HepG2 (cell line): ENCODE results near the gene P3H3. TPM values are rescaled to one million over a fixed set of nuclear protein-coding genes. Genes with fewer than 3 reads are reported as not detected.

ENCODE experiments used
- CENPT ChIP-seq: sonication (generic); formaldehyde crosslinking; IDR thresholded peaks from 2 replicates; pipeline ENCODE4 v1.8.0; 2022; ENCODE audit warnings: low read depth, mild to moderate bottlenecking, moderate library complexity, missing genetic modification reagents
- CHD2 ChIP-seq: IDR thresholded peaks from 2 replicates; pipeline ENCODE4 v1.6.1; 2011; ENCODE audit warnings: low read depth, low read length, improper control_type of control experiment
- EEA1 ChIP-seq: sonication (generic); formaldehyde crosslinking; IDR thresholded peaks from 2 replicates; pipeline ENCODE4 v1.5.1; 2020; ENCODE audit warnings: mild to moderate bottlenecking, missing genetic modification reagents, borderline replicate concordance
- LCORL ChIP-seq, 2 experiments: fragments of 450-650 bp in 1 of 2; sonication (generic) in 1 of 2; formaldehyde crosslinking in 1 of 2; IDR thresholded peaks; 2 replicates each; pipeline versions ENCODE4 v1.5.0 to v1.6.1; 2017 to 2020; ENCODE audit warnings: antibody characterized with exemption in 1 of 2, missing genetic modification reagents in 1 of 2
- MXI1 ChIP-seq: IDR thresholded peaks from 3 replicates; pipeline ENCODE4 v1.6.1; 2012; ENCODE audit warnings: low read depth, low read length, inconsistent platforms, borderline replicate concordance
- MYNN ChIP-seq: sonication (generic); formaldehyde crosslinking; IDR thresholded peaks from 2 replicates; pipeline ENCODE4 v1.4.0; 2020; ENCODE audit warnings: mild to moderate bottlenecking, low read depth, missing genetic modification reagents
- NFE2L2 ChIP-seq: fragments of 150-350 bp; IDR thresholded peaks from 2 replicates; pipeline ENCODE4 v1.6.1; 2014; ENCODE audit warnings: low read length
- PAWR ChIP-seq: sonication (generic); formaldehyde crosslinking; IDR thresholded peaks from 2 replicates; pipeline ENCODE4 v1.4.0; 2020; ENCODE audit warnings: missing genetic modification reagents, mild to moderate bottlenecking, borderline replicate concordance
- PRMT3 ChIP-seq: sonication (generic); formaldehyde crosslinking; IDR thresholded peaks from 2 replicates; pipeline ENCODE4 v1.8.1; 2022; ENCODE audit warnings: low read depth, mild to moderate bottlenecking, moderate library complexity, missing genetic modification reagents, borderline replicate concordance
- SOX6 ChIP-seq, 2 experiments: fragments of 450-650 bp in 1 of 2; sonication (generic) in 1 of 2; formaldehyde crosslinking in 1 of 2; IDR thresholded peaks; 2 replicates each; pipeline versions ENCODE4 v1.4.0 to v1.6.1; 2017 to 2020; ENCODE audit warnings: antibody characterized with exemption in 1 of 2, mild to moderate bottlenecking in 1 of 2, missing genetic modification reagents in 1 of 2
- ZNF543 ChIP-seq: sonication (generic); formaldehyde crosslinking; IDR thresholded peaks from 2 replicates; pipeline ENCODE4 v1.4.0; 2020; ENCODE audit warnings: mild to moderate bottlenecking, missing genetic modification reagents
- ZSCAN21 ChIP-seq: sonication (generic); formaldehyde crosslinking; IDR thresholded peaks from 2 replicates; pipeline ENCODE4 v1.8.0; 2022; ENCODE audit warnings: mild to moderate bottlenecking, missing genetic modification reagents, moderate library complexity, borderline replicate concordance
- polyA plus RNA-seq, 8 experiments: library from polyadenylated mRNA; depleted of rRNA in 3 of 8; stranded (reverse) in 7 of 8; unstranded in 1 of 8; fragments of >200 nt; fragmentation: Illumina TruSeq in 4 of 8; extraction: Trizol in 4 of 8; gene quantifications; 2 replicates each; pipeline versions ENCODE4 v1.2.1 to v1.2.3, GENCODE V29; 2011 to 2016; ENCODE audit warnings: low read depth in 4 of 8, missing spikeins in 1 of 8, mixed read lengths in 1 of 8; ENCODE audit not compliant: insufficient read depth in 1 of 8
- total RNA-seq, 5 experiments: library from RNA; depleted of rRNA; stranded (reverse); fragments of >200 nt; fragmentation: Illumina TruSeq; extraction: Trizol; gene quantifications; 2 replicates each; pipeline ENCODE4 v1.2.3, GENCODE V29; 2016; ENCODE audit warnings: low read depth in 1 of 5
- TF ChIP-seq, protein P1 (sequence below): sonication (generic); formaldehyde crosslinking; IDR thresholded peaks from 2 replicates; pipeline ENCODE4 v1.5.0; 2020; ENCODE audit warnings: mild to moderate bottlenecking, missing genetic modification reagents
- TF ChIP-seq, protein P2 (sequence below): fragments of 450-650 bp; IDR thresholded peaks from 2 replicates; pipeline ENCODE4 v1.6.1; 2017; ENCODE audit warnings: mild to moderate bottlenecking

Gene P3H3
- total and polyA plus RNA-seq, 2 of the 13 experiments (the other 11 are each of a cell fraction or from before 2014, with no cell fraction given), result 20.1 to 20.5 TPM

DNA sequence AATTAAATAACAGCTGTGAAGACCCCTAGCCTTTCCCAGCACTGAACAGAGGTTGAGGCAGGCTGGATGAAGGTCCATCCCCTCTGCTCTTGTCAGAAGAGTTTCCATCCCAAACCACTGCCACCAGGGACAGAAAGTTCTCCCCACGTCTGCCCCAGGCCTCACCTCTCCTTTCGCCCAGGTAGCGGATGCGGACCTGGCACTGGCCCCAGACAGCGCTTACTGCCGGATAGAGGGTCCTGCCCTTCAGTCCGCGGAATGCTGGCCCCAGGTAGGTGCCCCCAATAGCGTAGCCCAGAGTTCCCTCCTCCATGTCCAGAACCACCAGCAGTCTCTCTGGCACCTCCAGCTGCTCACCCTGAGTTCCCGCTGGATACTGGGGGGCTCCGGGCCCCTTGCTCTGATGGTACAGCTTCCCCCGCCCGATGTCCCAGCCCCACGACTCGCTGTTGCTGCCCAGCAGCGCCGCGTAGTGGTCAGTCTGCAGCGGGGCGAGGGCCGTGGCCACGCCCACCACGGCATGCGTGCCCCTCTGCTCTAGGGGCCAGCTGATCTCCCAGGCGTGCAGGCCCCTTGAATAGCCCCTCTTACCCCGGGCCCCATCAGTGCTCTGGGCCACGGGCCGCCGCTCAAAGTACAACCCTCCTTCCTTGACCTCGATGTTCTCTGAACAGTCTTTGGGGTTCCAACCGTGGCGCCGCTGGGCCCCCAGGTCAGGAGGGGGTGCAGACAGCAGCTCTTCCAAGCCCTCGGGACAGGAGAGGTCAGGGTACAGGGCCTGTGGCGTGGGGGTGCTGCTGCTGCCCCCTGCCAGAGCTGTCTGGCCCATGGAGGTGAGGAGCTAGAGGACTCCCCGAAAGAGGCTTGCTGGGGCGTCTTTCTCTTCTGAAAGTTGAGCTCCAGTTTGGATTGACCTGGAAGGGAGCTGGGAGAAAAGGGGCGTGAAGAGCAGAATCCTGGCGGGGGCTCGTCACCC lies 44.2 kb downstream of the P3H3 start (continued):
- no peak for TF ChIP-seq PRMT3 (CRISPR knock-in tag)
- TF ChIP-seq, protein P1, sequence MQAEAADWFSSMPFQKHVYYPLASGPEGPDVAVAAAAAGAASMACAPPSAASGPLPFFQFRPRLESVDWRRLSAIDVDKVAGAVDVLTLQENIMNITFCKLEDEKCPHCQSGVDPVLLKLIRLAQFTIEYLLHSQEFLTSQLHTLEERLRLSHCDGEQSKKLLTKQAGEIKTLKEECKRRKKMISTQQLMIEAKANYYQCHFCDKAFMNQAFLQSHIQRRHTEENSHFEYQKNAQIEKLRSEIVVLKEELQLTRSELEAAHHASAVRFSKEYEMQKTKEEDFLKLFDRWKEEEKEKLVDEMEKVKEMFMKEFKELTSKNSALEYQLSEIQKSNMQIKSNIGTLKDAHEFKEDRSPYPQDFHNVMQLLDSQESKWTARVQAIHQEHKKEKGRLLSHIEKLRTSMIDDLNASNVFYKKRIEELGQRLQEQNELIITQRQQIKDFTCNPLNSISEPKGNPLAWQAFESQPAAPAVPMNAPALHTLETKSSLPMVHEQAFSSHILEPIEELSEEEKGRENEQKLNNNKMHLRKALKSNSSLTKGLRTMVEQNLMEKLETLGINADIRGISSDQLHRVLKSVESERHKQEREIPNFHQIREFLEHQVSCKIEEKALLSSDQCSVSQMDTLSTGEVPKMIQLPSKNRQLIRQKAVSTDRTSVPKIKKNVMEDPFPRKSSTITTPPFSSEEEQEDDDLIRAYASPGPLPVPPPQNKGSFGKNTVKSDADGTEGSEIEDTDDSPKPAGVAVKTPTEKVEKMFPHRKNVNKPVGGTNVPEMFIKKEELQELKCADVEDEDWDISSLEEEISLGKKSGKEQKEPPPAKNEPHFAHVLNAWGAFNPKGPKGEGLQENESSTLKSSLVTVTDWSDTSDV, result no peak
- no peak for TF ChIP-seq LCORL (IDR thresholded peaks at IDR 0.05)
- peak; percentile 57 for TF ChIP-seq LCORL (CRISPR knock-in tag; IDR thresholded peaks at IDR 0.05)
- TF ChIP-seq PAWR, result 0 out of 2 replicates have a peak, but pooled peaks have one; percentile 29
- TF ChIP-seq CHD2, result 0 out of 2 replicates have a peak, but pooled peaks have one; percentile 15
- TF ChIP-seq CENPT (CRISPR knock-in tag), result no peak
- no peak for TF ChIP-seq SOX6 (IDR thresholded peaks at IDR 0.05)
- no peak; the same call in 1 of the 2 replicates for TF ChIP-seq SOX6 (CRISPR knock-in tag; IDR thresholded peaks at IDR 0.05)
- TF ChIP-seq ZSCAN21 (CRISPR knock-in tag), result peak; percentile 41
- TF ChIP-seq MXI1, result peak; percentile 94; the same call in 2 of the 3 replicates
- TF ChIP-seq, protein P2, sequence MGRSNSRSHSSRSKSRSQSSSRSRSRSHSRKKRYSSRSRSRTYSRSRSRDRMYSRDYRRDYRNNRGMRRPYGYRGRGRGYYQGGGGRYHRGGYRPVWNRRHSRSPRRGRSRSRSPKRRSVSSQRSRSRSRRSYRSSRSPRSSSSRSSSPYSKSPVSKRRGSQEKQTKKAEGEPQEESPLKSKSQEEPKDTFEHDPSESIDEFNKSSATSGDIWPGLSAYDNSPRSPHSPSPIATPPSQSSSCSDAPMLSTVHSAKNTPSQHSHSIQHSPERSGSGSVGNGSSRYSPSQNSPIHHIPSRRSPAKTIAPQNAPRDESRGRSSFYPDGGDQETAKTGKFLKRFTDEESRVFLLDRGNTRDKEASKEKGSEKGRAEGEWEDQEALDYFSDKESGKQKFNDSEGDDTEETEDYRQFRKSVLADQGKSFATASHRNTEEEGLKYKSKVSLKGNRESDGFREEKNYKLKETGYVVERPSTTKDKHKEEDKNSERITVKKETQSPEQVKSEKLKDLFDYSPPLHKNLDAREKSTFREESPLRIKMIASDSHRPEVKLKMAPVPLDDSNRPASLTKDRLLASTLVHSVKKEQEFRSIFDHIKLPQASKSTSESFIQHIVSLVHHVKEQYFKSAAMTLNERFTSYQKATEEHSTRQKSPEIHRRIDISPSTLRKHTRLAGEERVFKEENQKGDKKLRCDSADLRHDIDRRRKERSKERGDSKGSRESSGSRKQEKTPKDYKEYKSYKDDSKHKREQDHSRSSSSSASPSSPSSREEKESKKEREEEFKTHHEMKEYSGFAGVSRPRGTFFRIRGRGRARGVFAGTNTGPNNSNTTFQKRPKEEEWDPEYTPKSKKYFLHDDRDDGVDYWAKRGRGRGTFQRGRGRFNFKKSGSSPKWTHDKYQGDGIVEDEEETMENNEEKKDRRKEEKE, result no peak
- peak; percentile 74; the same call in 1 of the 2 replicates for TF ChIP-seq ZNF543 (CRISPR knock-in tag)
- TF ChIP-seq MYNN, result no peak; the same call in 1 of the 2 replicates
- no peak for TF ChIP-seq NFE2L2
- no peak for TF ChIP-seq EEA1 (CRISPR knock-in tag)
